Calu3 (cell line): ENCODE data around the gene MAN2A2. TPM values are rescaled to one million over a fixed set of nuclear protein-coding genes. Genes with fewer than 3 reads are reported as not detected.

ENCODE experiments used
- BruUV-seq: library from RNA; stranded (reverse); fragments of 400-500 nt; replicated peaks from 2 replicates; lab custom pipeline; 2021; lab: Mats Ljungman, UMichigan
- CTCF ChIA-PET: fragments of 300-600 bp; sonication (Branson Sonifier 250); formaldehyde crosslinking; loops from one replicate; lab custom pipeline; 2022; ENCODE audit warnings: antibody characterized with exemption; lab: Charles Lee
- DNase-seq: peaks from one replicate; pipeline ENCODE4 v3.0.0; 2022
- H3K27ac Mint-ChIP-seq: one replicate; pipeline ENCODE4 v1.8.0; 2022; ENCODE audit warnings: mixed read lengths; ENCODE audit not compliant: unreplicated experiment
- H3K27me3 Mint-ChIP-seq: one replicate; pipeline ENCODE4 v1.8.0; 2022; ENCODE audit warnings: mixed read lengths; ENCODE audit not compliant: unreplicated experiment
- H3K36me3 Mint-ChIP-seq: one replicate; pipeline ENCODE4 v1.8.0; 2022; ENCODE audit warnings: mild to moderate bottlenecking, moderate library complexity, mixed read lengths; ENCODE audit not compliant: insufficient read depth, unreplicated experiment
- H3K4me1 Mint-ChIP-seq: one replicate; pipeline ENCODE4 v1.8.0; 2022; ENCODE audit warnings: mild to moderate bottlenecking, low read depth, mixed read lengths; ENCODE audit not compliant: unreplicated experiment
- H3K4me3 Mint-ChIP-seq: one replicate; pipeline ENCODE4 v1.8.0; 2022; ENCODE audit warnings: mild to moderate bottlenecking, low read depth, moderate library complexity, mixed read lengths; ENCODE audit not compliant: unreplicated experiment
- H3K9me3 Mint-ChIP-seq: one replicate; pipeline ENCODE4 v1.8.0; 2022; ENCODE audit warnings: low read depth, mixed read lengths; ENCODE audit not compliant: unreplicated experiment
- CTCF ChIP-seq: fragments of 200-600 bp; IDR thresholded peaks from one replicate; pipeline ENCODE4 v1.8.0; 2022; ENCODE audit warnings: antibody characterized with exemption; ENCODE audit not compliant: unreplicated experiment
- intact Hi-C: fragments of 100-400 bp; cut with micrococcal nuclease; formaldehyde crosslinking; loops from one replicate; pipeline ENCODE4 v1.10.0; 2022; ENCODE audit not compliant: unreplicated experiment
- total RNA-seq: library from RNA; stranded (reverse); gene quantifications from 2 replicates; pipeline ENCODE4 v1.2.3, GENCODE V29; 2022

MAN2A2 gene
- total RNA-seq, 1 experiment from 2014 or later, result 58.5 TPM

- peaks cover 67% of the 10 kb centered on the region for H3K4me1 Mint-ChIP-seq
- no peaks in the 10 kb centered on the region for H3K27me3 Mint-ChIP-seq
- intact Hi-C loops, result no loop called here
- BruUV-seq, result no TSS peak
- peak; percentile 83 for DNase-seq
- peak overlapping the region; percentile 85 for H3K27ac Mint-ChIP-seq
- H3K9me3 Mint-ChIP-seq, result no peaks in the 10 kb centered on the region
- CTCF ChIA-PET, result interaction anchor here (0.6 kb wide), 1 partner anchor 31 kb away, joined by 4 read pairs; no protein-coding TSS in a partner anchor
- TF ChIP-seq CTCF, result no peak
- peak overlapping the region; percentile 73 for H3K4me3 Mint-ChIP-seq
- H3K36me3 Mint-ChIP-seq, result peaks cover 41% of the 10 kb centered on the region
Observed at GRCh38 chr15:90869601-90870353, 33.3 kb upstream of the MAN2A2 start.

- peak overlapping the region; percentile 73 for H3K4me3 Mint-ChIP-seq
- intact Hi-C loops, result no loop called here
Observed at GRCh38 chr15:90870354-90871138, 32.6 kb upstream of the MAN2A2 start.

GRCh38 chr15:90871139-90871715, 31.9 kb upstream of the MAN2A2 start:
- Mint-ChIP-seq H3K4me3 (peak overlapping the region; percentile 73), H3K9me3 (no peaks in the 10 kb centered on the region), H3K27me3 (no peaks in the 10 kb centered on the region), H3K4me1 (peaks cover 62% of the 10 kb centered on the region), H3K36me3 (peaks cover 49% of the 10 kb centered on the region), H3K27ac (peak overlapping the region; percentile 85)
- no TSS peak for BruUV-seq
- CTCF ChIA-PET, result no interaction called here
- peak; percentile 58 for DNase-seq
- TF ChIP-seq CTCF, result no peak
- intact Hi-C loops, result no loop called here

More at GRCh38 chr15:90870354-90871138, 32.6 kb upstream of the MAN2A2 start:
- peak overlapping the region; percentile 85 for H3K27ac Mint-ChIP-seq
- no peak for TF ChIP-seq CTCF
- no peaks in the 10 kb centered on the region for H3K27me3 Mint-ChIP-seq
- TSS peak; percentile 82 for BruUV-seq
- H3K4me1 Mint-ChIP-seq, result peaks cover 67% of the 10 kb centered on the region
- CTCF ChIA-PET, result interaction anchor here (0.6 kb wide), 1 partner anchor 31 kb away, joined by 4 read pairs; no protein-coding TSS in a partner anchor
- no peak for DNase-seq
- H3K36me3 Mint-ChIP-seq, result peaks cover 42% of the 10 kb centered on the region
- no peaks in the 10 kb centered on the region for H3K9me3 Mint-ChIP-seq

GRCh38 chr15:90871716-90872485, 31.2 kb upstream of the MAN2A2 start:
- H3K4me3 Mint-ChIP-seq, result peak overlapping the region; percentile 73
- BruUV-seq, result no TSS peak
- TF ChIP-seq CTCF, result no peak
- H3K27ac Mint-ChIP-seq, result peak overlapping the region; percentile 84
- peaks cover 56% of the 10 kb centered on the region for H3K36me3 Mint-ChIP-seq
- peaks cover 55% of the 10 kb centered on the region for H3K4me1 Mint-ChIP-seq
- CTCF ChIA-PET, result interaction anchor here (0.6 kb wide), 1 partner anchor 24 kb away, joined by 4 read pairs; no protein-coding TSS in a partner anchor
- intact Hi-C loops, result no loop called here
- peak; percentile 44 for DNase-seq
- H3K27me3 Mint-ChIP-seq, result no peaks in the 10 kb centered on the region
- H3K9me3 Mint-ChIP-seq, result no peaks in the 10 kb centered on the region
